Activated CD8-positive, alpha-beta memory T cell treated with anti-CD3 and anti-CD28 coated beads for 1 hour (primary cell): ENCODE results near the gene GDA.

Experiments
- DNase-seq, 2 donors: peaks; one replicate each; pipeline ENCODE4 v3.0.0-alpha.2; 2020; ENCODE audit warnings: low read depth in 1 of 2; ENCODE audit errors: extremely low read depth in 1 of 2

GDA gene

DNA sequence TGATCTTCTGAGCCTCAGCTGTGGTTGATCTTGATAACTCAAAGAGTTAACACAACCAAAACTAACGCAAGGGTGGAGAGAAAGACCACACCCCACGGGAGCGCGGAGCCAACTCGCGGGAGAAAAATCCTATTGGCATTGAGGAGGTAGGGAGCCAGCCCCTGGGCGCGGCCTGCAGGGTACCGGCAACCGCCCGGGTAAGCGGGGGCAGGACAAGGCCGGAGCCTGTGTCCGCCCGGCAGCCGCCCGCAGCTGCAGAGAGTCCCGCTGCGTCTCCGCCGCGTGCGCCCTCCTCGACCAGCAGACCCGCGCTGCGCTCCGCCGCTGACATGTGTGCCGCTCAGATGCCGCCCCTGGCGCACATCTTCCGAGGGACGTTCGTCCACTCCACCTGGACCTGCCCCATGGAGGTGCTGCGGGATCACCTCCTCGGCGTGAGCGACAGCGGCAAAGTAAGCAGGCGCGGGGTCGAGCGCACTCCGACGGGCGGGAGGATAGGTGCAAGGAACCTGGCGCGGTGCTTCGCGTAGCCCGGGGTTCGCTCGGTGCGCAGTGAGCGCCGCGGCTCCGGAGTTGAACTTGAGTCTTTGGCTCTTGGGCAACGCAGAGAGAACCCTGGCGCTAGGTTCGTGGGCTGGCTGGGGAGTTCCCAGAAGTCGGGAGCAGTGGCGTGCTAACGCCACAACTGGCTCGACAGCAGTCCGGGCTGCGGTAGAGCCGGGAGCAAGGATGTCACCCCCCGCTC lies at the start of gene GDA:
Gene GDA (plus strand): TSS at position 210 of the 745 bp plus-strand sequence. CDS start 120 bp downstream, at position 330.
- DNase-seq: no peak

DNA sequence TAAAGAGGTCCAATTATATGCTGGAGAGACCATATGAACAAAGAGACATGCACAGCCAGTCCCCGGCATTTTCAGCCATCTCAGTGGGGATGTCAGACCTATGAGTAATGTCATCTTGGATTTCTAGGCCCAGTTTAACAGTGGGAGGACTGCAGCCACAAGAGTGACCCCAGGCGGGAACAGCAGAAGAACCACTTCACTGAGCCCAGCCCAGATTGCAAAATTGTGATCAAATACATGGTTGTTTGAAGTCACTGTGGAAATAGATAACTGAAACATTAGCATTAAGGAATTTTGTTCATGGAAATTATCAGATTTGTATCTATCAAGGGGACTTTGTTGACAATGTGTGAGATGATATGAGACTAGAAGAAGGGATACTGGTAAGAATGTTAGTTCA lies 46.7 kb upstream of the GDA start:
- no peak for DNase-seq

DNA sequence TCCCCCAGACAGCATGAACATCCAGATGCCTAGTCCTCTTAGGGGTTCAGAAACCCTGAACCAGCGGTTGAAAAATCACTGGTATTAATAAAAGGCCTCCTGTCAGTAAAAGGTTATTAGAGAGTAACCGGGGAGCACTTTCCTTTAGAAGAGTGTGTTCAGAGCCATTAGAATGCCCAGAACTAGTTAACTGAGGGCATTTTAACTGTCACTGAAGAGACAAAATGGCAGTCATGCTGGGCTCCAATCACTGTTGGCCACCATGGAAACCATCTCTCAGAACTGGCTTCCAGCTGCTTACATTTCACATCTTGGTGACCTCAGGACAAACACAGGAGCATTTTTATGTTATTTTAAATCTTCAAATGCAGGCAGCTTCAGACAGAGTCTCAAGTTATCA lies 36.2 kb upstream of the GDA start:
- DNase-seq: no peak

DNA sequence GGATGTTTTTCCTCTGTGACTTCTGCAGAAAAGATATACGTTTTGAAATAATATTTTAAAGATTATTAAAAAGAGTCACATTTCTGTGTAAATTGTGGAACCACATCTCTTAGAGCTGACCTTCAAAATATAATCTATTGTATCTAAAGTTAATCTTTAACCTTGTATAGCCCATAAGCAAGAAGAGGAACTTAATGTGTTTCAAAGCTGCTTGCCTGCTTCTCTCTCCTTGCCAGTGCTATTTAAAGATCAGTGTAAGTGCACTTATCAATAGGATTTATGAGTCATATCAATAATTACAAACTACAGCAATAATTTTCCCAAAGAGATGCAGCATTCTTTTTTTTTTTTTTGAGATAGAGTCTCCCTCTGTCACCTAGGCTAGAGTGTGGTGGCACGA lies 29.4 kb upstream of the GDA start:
- DNase-seq: no peak

DNA sequence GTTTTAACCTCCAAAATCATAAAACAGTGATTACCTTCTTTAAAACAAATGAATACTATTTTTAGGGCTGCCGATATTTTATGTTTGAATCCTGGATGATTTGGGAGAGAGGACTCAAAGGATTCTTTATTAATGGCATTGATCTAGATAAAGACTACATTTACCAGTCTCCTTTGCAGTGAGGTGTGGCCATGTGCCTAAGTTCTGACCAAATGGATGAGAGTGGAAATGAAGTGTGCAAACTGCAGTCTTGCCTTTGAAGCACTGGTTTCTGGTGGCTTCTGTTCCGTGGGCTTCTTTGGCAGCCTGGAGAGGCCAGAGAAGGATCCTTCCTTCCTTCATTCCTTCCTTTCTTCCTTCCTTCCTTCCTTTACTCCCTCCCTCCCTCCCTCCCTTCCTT lies 24.3 kb upstream of the GDA start:
- no peak for DNase-seq

DNA sequence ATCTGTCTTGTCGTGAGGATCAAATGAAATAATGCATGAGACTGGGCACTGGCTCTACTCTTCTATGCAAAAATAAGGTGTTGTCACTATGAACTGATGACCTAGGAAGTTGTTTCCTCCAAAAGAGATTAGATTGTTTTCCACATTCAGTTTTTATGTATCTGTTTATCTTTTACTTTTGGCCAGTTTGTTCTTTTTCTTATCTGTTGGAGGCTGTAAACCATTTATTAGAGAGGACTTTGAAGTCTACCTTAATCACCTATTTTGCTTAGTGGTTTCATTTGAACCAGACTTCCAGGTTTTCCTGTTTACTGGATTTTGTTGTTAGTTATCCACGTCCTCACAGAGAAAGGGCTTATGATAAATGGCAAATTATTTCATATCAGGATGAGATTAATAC lies 21.5 kb upstream of the GDA start:
- no peak for DNase-seq

DNA sequence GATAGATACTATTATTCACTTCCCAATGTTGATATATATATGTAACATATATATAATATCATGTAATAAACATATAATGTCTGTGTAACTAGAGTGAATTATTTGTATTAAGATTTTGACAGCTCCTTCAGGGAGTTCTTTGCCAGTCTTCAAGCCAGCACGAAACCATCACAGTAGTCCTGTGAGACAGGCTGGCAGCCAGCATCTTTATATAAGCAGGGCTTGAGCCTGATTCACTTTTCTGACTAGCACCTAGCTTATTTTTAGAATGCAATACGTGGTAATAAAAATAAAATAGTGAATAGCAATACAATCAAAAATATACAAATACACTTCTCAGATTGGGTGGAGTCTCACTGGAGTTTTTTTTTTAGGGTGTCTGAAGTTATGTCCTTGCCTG lies 20.7 kb upstream of the GDA start:
- DNase-seq: no peak

DNA sequence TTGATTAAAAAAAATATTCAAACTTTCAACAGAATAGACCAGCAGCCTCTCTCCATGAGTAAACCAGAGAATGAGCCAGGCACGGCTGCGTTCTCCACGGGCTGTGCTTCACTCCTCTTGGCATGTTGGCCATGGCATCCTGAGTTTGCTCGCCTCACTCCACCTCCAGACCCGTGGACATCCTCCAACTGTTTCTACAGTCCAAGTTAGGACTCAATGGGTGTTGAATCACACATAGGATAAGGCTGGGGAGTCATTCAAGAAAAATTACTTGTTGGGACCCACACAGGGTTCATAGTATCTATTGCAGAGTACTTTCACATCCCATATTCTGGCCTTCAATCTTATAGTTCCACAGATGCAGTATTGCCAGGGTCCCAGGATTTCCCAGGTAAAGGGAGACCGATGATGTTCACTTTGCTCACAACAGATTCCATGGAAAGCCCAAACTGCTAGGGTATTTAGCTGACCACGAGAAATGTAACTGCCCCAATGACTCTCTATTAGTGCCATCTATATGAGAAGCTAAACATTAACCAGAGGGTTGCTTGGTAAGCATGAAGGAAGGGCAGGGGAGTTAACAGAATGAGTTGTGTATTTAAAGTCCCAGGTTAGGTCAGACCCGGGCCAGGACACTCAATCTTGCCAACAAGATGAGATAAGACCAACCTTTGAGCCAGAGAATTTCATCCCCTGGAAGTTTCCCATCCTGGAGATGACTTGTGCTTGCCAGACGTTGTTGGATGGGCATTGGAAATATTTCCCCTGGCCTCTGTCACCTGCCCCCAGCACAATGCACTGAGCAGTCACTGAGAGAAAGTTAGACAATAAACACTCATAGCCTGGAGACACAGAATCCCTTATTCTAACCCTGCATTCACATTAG lies 19.7 kb upstream of the GDA start:
- DNase-seq: no peak

DNA sequence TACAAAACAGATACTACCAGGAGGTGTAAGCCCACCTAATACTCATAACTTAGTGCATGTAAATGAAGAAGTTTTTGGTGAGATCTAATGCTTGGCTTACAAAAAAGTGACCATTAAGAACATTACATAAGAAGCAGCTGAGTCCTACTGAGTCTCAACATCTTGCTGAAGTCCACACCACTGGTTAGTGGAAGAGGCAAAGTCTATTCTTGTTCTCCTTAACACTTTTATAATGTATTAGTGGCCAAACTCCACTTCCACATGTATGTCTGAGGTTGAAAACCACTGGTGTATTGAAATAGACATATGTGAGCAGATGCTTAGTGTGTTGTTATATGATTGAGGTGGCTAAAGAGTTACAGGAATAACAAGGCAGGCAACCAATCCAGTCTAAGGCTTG lies 18.9 kb upstream of the GDA start:
- no peak for DNase-seq

DNA sequence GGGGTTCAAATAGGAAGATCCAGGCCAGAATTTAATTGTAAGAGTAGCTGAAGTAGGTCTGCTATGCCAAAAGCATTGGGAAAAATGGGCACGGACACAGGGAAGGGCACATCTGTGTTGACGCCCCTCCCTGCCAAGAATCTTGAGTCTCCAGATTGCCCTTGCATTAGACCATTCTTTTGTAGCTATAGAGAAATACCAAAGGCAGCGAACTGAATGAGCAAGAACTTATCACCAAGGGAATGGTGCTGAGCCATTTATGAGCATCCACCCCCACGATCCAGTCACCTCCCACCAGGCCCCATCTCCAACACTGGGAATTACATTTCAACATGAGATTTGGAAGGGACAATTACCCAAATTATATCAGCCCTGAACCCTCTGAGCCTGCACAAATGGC lies 18.0 kb upstream of the GDA start:
- no peak for DNase-seq

DNA sequence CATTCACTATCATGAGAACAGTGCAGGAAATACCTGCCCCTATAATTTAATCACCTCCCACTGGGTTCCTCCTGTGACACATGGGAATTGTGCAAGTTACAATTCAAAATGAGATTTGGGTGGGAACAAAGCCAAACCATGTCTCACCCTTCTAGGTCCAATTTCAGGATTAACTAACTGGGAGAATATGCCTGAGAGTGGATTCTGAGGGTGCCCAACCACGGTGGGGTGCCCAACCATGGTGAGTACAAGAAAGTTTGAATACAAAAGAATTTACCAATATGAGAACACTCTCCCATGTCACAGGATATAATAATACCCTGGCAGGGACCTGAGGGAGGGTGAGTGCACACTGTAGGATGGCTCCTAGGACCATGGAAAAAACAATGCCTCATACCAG lies 17.2 kb upstream of the GDA start:
- no peak for DNase-seq

DNA sequence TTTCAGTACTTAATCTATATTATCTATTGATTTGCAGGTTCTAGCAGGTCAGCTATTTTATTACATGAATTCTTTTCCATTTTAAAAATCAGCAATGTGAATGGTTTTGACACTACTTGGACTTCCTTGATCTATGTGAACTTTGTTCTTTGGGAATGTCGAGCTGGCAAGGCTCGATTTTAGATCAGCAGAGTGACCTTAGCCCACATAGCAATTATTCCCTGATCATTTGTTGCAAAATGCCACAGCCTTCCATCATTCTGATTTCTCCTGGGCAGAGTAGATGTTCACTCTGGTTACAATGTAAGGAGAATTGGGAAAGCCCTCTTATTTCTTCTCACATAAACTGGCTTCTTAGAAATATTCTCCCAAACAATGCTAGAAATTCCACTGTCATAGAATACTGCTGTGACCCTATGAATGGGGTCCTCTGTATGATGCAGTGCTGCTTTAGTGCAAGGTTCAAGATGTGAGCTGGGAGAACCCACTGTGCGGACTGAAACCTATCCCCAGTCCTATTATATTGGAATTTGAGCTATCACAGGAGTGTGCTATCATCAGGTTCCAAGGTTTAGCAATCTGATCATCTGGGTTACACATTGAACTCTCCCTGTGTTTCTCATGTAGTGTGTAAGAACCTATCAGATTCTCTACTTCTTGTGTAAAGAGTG lies 15.7 kb upstream of the GDA start:
- DNase-seq: no peak

DNA sequence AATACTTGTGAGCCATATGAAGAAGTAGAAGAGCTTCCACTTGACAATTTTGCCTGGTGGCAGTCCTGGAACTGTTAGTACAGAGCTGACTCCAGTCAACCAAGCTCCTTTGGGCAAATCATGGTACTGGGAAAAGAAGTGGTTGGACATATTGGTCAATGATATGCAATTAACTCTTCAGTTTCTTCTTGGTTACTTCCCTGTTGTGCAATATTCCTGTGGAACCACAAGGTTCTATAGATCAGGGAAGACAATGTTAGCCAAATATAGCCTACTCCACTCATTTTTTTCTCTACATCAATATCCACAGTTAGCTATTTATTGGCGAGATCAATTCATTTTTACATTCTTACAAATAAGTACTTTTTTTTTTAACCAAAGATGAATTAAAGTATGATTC lies 14.4 kb upstream of the GDA start:
- DNase-seq: no peak

DNA sequence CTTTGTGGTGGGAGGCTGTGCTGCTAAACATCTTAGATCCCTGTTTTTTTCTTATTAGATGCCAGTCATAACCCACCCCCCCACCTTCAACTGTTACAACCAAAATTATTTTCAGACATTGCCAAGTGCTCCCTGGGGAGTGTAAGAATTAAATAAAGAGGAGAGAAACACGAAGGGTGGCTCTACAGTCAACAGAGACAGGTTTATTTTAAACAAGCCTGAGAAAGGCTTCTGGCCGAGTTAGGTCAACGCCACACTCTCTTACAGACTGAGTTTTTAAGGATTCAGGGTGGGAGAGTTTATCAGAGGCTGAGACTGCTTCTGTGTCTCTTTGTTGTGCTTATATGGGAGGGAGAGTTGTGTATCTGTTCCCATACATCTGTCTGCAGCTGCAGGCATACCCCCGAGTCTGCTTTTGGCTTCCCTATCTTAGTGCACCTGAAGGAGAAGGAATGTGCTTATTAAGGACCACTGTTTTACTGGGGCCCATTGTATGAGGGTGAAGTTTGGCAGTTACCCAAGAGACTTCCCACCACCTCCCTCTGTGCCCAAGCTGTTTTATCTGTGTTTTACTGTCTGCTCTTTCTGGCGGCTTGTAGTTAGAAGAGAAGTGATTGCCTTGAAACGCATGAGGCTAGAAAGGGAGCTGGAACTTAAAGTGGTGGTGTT lies 11.4 kb upstream of the GDA start:
- DNase-seq: no peak

DNA sequence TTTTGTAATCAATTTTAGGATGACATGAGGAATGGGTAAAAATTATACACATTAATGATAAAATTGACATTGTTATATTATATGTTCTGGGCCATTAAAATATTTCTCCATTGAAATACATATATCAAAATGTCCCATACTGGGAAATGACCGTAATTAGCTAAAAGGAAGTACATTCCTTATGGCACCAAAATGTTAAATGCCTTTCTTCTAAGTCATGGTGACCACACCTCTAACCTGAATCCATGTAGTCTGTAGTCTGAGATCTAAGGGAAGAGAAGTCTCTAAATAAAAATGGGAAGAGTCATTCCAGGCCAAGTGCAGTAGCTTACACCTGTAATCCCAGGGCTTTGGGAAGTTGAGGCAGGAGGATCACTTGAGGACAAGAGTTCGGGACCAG lies 10.0 kb upstream of the GDA start:
- DNase-seq: no peak

DNA sequence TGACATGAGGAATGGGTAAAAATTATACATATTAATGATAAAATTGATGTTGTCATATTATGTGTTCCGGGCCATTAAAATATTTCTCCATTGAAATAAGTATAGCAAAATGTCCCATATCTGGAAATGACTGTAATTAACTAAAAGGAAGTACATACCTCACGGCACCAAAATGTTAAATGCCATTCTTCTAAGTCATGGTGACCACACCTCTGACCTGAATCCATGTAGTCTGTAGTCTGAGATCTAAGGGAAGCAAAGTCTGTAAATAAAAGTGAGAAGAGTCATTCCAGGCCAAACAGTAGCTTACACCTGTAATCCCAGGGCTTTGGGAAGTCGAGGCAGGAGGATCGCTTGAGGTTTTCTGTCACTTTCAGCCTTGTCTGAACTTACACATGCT lies 8.7 kb upstream of the GDA start:
- no peak for DNase-seq

DNA sequence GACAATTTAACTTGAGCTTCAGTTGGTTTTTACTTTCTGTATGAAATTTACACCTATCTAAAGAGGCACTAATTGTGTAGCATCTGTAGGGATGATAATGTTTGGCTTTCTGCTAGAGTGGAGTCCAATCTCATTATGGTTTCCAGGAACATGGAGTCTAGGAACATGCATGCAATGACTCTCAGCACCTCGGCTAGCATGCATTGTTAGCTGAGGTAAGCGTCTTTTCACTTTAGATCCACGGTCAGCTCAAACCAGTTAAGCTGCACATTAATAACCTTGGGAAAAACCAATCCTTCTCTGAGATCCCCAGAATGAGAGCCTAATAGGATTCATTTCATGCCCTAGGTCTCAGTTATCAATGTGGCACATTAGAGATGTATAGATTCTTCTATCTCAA lies 7.8 kb upstream of the GDA start:
- DNase-seq: no peak

DNA sequence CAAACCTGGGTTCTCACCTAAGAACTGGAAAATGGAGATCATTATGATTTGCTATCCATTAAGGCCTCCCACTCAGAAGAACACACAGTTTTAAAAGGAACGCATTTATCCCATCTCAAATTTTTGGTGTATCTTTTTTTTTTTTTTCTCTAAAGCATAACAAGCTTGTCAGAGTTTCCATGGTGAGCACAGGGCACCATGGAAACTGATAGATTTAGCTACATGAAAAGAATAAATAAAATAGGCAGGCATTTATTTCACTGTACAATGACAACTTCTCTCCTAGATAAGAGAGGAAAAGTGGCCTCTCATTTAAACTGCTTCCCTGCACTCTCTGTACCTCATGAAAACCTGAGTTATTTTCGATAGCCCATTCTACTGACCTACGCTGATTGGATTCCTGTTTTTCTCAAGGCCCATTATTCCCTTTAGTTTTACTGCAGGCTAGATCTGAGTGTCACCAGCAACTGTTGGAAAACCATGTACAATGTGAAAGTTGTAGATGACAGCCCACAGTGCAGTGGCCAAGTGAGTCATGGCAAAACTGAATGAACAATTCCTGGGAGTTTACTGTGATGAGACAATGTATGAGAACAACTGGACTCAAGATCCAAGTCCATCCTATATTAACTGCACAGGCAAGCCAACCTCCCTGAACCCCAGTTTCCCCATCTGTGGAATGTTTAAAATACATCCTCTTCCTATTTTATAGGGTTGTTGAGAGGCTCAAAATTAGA lies 4.3 kb upstream of the GDA start:
- DNase-seq: no peak

DNA sequence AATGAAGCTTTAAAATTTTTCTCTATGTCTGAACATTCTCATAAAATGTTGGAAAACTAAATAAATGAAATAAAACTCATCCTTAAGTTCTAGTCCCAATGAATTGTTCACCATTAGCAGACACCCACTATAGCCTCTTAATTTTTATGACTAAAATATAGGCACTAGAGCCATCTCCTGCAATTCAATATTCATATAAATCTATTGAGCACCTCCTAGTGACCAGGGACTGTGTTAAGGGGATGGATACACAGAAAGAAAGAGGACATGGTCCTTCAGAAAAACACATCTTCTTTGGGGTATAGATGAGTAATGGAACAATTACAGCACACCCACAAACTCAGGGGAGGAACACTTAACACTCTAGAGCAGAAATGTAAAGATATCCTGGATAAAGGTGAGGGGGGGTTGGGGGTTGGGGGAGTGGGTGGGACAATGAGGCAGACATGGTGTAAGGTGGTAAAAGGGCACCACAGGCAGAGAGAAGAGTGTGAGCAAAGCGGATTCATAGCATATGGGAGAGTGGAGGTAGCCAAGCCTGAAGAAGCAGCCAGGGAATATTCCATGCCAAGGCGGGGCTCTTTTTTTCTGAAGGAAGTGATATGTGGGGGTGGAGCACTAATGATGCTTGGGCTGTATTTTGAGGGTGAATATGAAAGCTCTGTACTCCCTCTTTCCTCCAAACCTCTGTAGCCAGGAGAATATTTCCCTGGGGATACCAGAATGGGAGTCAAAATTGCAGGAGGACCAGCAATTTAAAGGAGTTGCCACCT lies 3.3 kb upstream of the GDA start:
- DNase-seq: no peak

DNA sequence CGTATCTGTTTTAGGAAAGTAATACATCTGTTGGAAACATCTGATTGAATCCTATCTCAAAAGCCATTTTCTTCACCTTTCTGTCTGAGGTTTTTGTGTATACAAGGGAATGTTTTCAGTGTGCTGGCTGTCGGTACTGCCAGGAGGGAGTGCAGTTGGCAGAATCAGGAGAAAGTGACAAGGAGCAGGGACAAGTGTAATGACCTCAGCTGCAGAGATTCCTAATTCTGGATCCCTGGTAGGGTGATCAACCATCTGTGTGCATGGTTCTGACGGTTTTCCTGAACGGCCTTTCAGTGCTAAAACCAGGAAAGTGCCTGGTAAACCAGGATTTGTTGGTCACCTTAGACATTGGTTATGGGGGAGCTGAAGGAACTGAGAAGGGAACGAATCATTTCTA lies 1.6 kb upstream of the GDA start:
- DNase-seq: no peak
